K562 (cell line): ENCODE data around the gene UFC1. TPM values are rescaled to one million over a fixed set of nuclear protein-coding genes. Genes with fewer than 3 reads are reported as not detected.

Experiments
- ATAC-seq: fragments of 200-7000 bp; cut with Tn5 transposase; 3 replicates; pipeline ENCODE4 v1.9.1; 2020; ENCODE audit warnings: moderate library complexity
- BruUV-seq: library from RNA; stranded (reverse); fragments of 400-500 nt; replicated peaks from 2 replicates; lab custom pipeline; 2021; lab: Mats Ljungman, UMichigan
- CTCF ChIA-PET: fragments of 300-600 bp; formaldehyde crosslinking; extraction: SDS; loops from one replicate; lab custom pipeline; 2021; ENCODE audit warnings: low intra/inter-chr PET ratio; lab: Yijun Ruan, JAX
- POLR2A ChIA-PET: fragments of 300-600, 350-650 bp; sonication (Branson Sonifier 250); formaldehyde crosslinking; extraction: SDS; loops from one replicate; lab custom pipeline; 2021; ENCODE audit warnings: antibody characterized with exemption, inconsistent platforms; lab: Yijun Ruan, JAX
- DNase-seq, 4 experiments: peaks; one replicate each; pipeline versions ENCODE4 v3.0.0 to v3.0.0-alpha.2; 2011 to 2018; ENCODE audit warnings: low spot score in 3 of 4, mixed read lengths in 3 of 4; ENCODE audit errors: extremely low read depth in 1 of 4
- FAIRE-seq: peaks from 2 replicates; lab custom pipeline; 2011; peaks lifted over from hg19 to GRCh38; lab: Jason Lieb, UNC
- H2AFZ ChIP-seq: 2 replicates; pipeline ENCODE4 v1.6.0; 2011; ENCODE audit warnings: low read depth, low read length, control low read depth, inconsistent platforms
- H3K27ac ChIP-seq: fragments of 200-600 bp; 3 replicates; pipeline ENCODE4 v1.8.0; 2011; ENCODE audit warnings: low read depth, mild to moderate bottlenecking, control low read depth, inconsistent platforms, low read length, moderate library complexity, mixed read lengths; ENCODE audit errors: extremely low read depth
- H3K27me3 ChIP-seq, 2 experiments: fragments of 300-600 bp in 1 of 2; 2 replicates in 1 of 2; 3 replicates in 1 of 2; pipeline versions ENCODE4 v1.6.0 to v1.8.0; 2011; ENCODE audit warnings: inconsistent platforms in 2 of 2, low read length in 2 of 2, mild to moderate bottlenecking in 1 of 2, mixed read lengths in 1 of 2, moderate library complexity in 1 of 2; ENCODE audit not compliant: control insufficient read depth in 2 of 2, insufficient read depth in 2 of 2
- H3K36me3 ChIP-seq: fragments of 300-600 bp; 3 replicates; pipeline ENCODE4 v1.8.0; 2011; ENCODE audit warnings: mild to moderate bottlenecking, low read length, inconsistent platforms; ENCODE audit not compliant: control insufficient read depth, insufficient read depth
- H3K4me1 ChIP-seq, 2 experiments: fragments of 200-600 bp in 1 of 2; replicated peaks in 1 of 2; 2 replicates in 1 of 2; 3 replicates in 1 of 2; pipeline versions ENCODE4 v1.5.1 to v1.8.0; 2011; ENCODE audit warnings: inconsistent platforms in 2 of 2, low read length in 2 of 2, mild to moderate bottlenecking in 1 of 2, mixed read lengths in 1 of 2, moderate library complexity in 1 of 2; ENCODE audit not compliant: control insufficient read depth in 2 of 2, insufficient read depth in 2 of 2
- H3K4me2 ChIP-seq: 2 replicates; pipeline ENCODE4 v1.6.1; 2011; ENCODE audit warnings: low read length, control low read depth, inconsistent platforms, mixed read lengths; ENCODE audit not compliant: insufficient read depth
- H3K4me3 ChIP-seq: fragments of 200-600 bp; sonication (generic), shearing (Covaris generic); 2 replicates; pipeline ENCODE4 v1.5.1; 2016; ENCODE audit warnings: control low read depth, inconsistent platforms
- H3K79me2 ChIP-seq: fragments of 200-600 bp; 3 replicates; pipeline ENCODE4 v1.8.0; 2011; ENCODE audit warnings: low read length, inconsistent platforms; ENCODE audit not compliant: control insufficient read depth, insufficient read depth
- H3K9ac ChIP-seq, 2 experiments: 2 replicates each; pipeline versions ENCODE4 v1.6.0 to v1.6.1; 2011; ENCODE audit warnings: low read depth in 2 of 2, low read length in 2 of 2, control low read depth in 1 of 2, inconsistent platforms in 1 of 2, mild to moderate bottlenecking in 1 of 2, mixed read lengths in 1 of 2; ENCODE audit not compliant: insufficient read depth in 1 of 2
- H3K9me1 ChIP-seq: one replicate; pipeline ENCODE4 v1.6.0; 2011; ENCODE audit warnings: inconsistent platforms, mild to moderate bottlenecking, low read length, moderate library complexity; ENCODE audit not compliant: control insufficient read depth, insufficient read depth
- H3K9me3 ChIP-seq: replicated peaks from 2 replicates; pipeline ENCODE4 v1.5.1; 2011; ENCODE audit warnings: low read depth, low read length, inconsistent platforms; ENCODE audit not compliant: control insufficient read depth, insufficient read depth
- H4K20me1 ChIP-seq: replicated peaks from 2 replicates; pipeline ENCODE4 v1.6.1; 2011; ENCODE audit warnings: low read length, inconsistent platforms, mixed read lengths; ENCODE audit not compliant: control insufficient read depth, insufficient read depth
- CAMTA2 ChIP-seq: fragments of 250-450 bp; sonication (Bioruptor Pico); conservative IDR thresholded peaks from 2 replicates; pipeline ENCODE4 v1.5.1; 2022
- CBFB ChIP-seq: sonication (generic); formaldehyde crosslinking; IDR thresholded peaks from 2 replicates; pipeline ENCODE4 v1.4.0; 2020; ENCODE audit warnings: mild to moderate bottlenecking, missing genetic modification reagents
- CREBBP ChIP-seq: IDR thresholded peaks from one replicate; pipeline ENCODE4 v1.6.1; 2012; ENCODE audit warnings: low read depth, mild to moderate bottlenecking, control low read depth, inconsistent platforms, low read length
- FOXJ2 ChIP-seq: fragments of 200-800 bp; sonication (Bioruptor generic); IDR thresholded peaks from 2 replicates; pipeline ENCODE4 v1.6.1; 2016; ENCODE audit warnings: missing genetic modification characterization, missing compliant biosample characterization
- HMG20B ChIP-seq: fragments of 250-450 bp; sonication (Bioruptor Pico); IDR thresholded peaks from 2 replicates; pipeline ENCODE4 v1.5.0; 2021; ENCODE audit warnings: mild to moderate bottlenecking
- ILK ChIP-seq: fragments of 450-650 bp; IDR thresholded peaks from 2 replicates; pipeline ENCODE4 v1.6.1; 2016; ENCODE audit warnings: missing genetic modification characterization, low read depth, mild to moderate bottlenecking, missing compliant biosample characterization, moderate library complexity, borderline replicate concordance
- LCOR ChIP-seq: sonication (generic); formaldehyde crosslinking; IDR thresholded peaks from 2 replicates; pipeline ENCODE4 v1.8.0; 2022; ENCODE audit warnings: mild to moderate bottlenecking, missing genetic modification reagents
- PYGO2 ChIP-seq: fragments of 450-650 bp; IDR thresholded peaks from 2 replicates; pipeline ENCODE4 v1.6.1; 2016; ENCODE audit warnings: mild to moderate bottlenecking, missing genetic modification characterization, moderate library complexity, missing compliant biosample characterization
- SREBF1 ChIP-seq: fragments of 150-350 bp; IDR thresholded peaks from 2 replicates; pipeline ENCODE4 v1.6.1; 2014; ENCODE audit warnings: antibody characterized with exemption, low read depth, low read length, borderline replicate concordance
- TGIF2 ChIP-seq: sonication (generic); formaldehyde crosslinking; IDR thresholded peaks from 2 replicates; pipeline ENCODE4 v1.8.1; 2022; ENCODE audit warnings: mild to moderate bottlenecking, missing genetic modification reagents, moderate library complexity
- U2AF2 ChIP-seq: fragments of 200-400 bp; formaldehyde crosslinking; optimal IDR thresholded peaks from 2 replicates; pipeline ENCODE3; 2017; ENCODE audit warnings: low read depth, mild to moderate bottlenecking, low read length
- ZNF133 ChIP-seq: fragments of 250-450 bp; sonication (Bioruptor Pico); IDR thresholded peaks from 2 replicates; pipeline ENCODE4 v1.4.0; 2020; ENCODE audit warnings: mild to moderate bottlenecking
- ZNF436 ChIP-seq: fragments of 250-450, 450-650 bp; sonication (Bioruptor Pico); formaldehyde crosslinking; IDR thresholded peaks from 2 replicates; pipeline ENCODE4 v1.7.0; 2020; ENCODE audit warnings: mild to moderate bottlenecking
- ZNF561 ChIP-seq: fragments of 450-650 bp; formaldehyde crosslinking; conservative IDR thresholded peaks from 2 replicates; pipeline ENCODE4 v1.4.0; 2020; ENCODE audit warnings: mild to moderate bottlenecking, moderate library complexity
- ZZZ3 ChIP-seq: fragments of 450-650 bp; IDR thresholded peaks from 2 replicates; pipeline ENCODE4 v1.6.1; 2016; ENCODE audit warnings: antibody characterized with exemption, mild to moderate bottlenecking, moderate library complexity
- WGBS: fragments of 100-300 bp; shearing (Covaris generic); methylation state at CpG from one replicate; pipeline ENCODE4 v1.1.6; 2016; ENCODE audit warnings: low coverage, mixed read lengths; ENCODE audit not compliant: insufficient coverage; ENCODE audit errors: missing lambda C conversion rate; 5-methylcytosine and 5-hydroxymethylcytosine counted together
- in situ Hi-C: fragments of 300-500 bp; cut with MboI; formaldehyde crosslinking; loops from 4 replicates; pipeline ENCODE4 v1.15.0; 2018; ENCODE audit warnings: inconsistent platforms, mixed read lengths
- intact Hi-C: fragments of 100-400 bp; cut with micrococcal nuclease; formaldehyde crosslinking; loops from 2 replicates; pipeline ENCODE4 v1.14.2; 2022
- polyA plus RNA-seq, 8 experiments: library from polyadenylated mRNA; depleted of rRNA in 4 of 8; stranded (reverse) in 5 of 8; unstranded in 3 of 8; fragments of >200 nt; fragmentation: Nextera tagmentation in 2 of 8; fragmentation: Illumina TruSeq in 1 of 8; extraction: Ambion mirVana in 2 of 8; extraction: Trizol in 1 of 8; gene quantifications; 2 replicates each; pipeline versions ENCODE4 v1.2.1 to v1.2.3, GENCODE V29; 2011 to 2014; ENCODE audit warnings: inconsistent platforms in 1 of 8, missing spikeins in 1 of 8
- total RNA-seq, 7 experiments: library from RNA; depleted of rRNA in 6 of 7; stranded (reverse); fragments of >200 nt in 6 of 7; fragmentation: Illumina TruSeq in 2 of 7; extraction: Trizol in 2 of 7; gene quantifications; 2 replicates each; pipeline versions ENCODE4 v1.2.1 to v1.2.3, GENCODE V29; 2011 to 2021; ENCODE audit warnings: low replicate concordance in 1 of 7
- TF ChIP-seq, protein P1 (sequence below), 2 experiments: fragments of 450-650 bp; IDR thresholded peaks; 2 replicates each; pipeline ENCODE4 v1.6.1; 2016
- TF ChIP-seq, protein P2 (sequence below): fragments of 250-450 bp; sonication (Bioruptor Pico); IDR thresholded peaks from 2 replicates; pipeline ENCODE4 v1.5.0; 2020; ENCODE audit warnings: mild to moderate bottlenecking
- TF ChIP-seq, protein P3 (sequence below): fragments of 450-650 bp; conservative IDR thresholded peaks from 2 replicates; pipeline ENCODE4 v1.6.1; 2016; ENCODE audit warnings: missing genetic modification characterization, low read depth, mild to moderate bottlenecking, control low read depth, missing compliant biosample characterization

UFC1 gene
- total and polyA plus RNA-seq, 9 of the 15 experiments (the other 6 are each of a cell fraction or from before 2014, with no cell fraction given), result 92.8 to 220 (median 161) TPM

DNA sequence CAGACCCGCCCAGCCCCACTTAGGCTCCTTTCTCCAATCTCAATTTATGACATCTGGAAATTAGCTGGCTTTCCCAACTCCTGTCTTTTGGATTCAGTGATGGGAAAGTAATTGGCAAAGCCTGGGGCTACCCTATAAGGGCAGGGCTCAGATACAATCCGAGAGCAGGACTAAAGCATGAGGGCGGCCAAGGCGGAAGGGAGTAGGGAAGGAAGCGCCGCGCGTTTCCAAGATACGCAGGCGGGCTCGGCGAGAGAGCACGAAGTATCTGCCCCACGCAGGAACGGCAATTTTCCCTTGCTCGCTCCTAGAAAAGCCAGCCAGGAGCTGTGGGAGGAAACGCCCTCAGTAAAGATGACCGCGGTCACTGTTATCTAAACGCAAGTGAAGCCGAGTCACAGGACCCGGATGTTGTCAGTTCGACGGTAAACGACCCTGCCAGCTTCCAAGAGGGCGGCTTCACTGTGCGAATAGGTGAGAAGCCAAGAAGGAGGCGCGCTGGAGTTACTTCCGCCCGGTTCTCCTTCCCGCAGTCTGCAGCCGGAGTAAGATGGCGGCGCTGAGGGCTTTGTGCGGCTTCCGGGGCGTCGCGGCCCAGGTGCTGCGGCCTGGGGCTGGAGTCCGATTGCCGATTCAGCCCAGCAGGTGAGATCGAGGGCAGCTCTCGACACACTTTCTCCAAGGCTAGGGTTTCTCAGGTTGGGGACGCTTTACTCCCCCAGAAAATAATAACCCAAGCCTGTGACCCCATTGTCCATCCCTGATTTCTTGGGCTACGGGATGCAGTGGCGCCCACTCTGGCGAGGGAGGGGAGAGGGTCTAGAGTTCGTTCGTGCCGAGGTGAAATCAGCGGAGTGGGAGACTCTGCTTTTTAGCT is 48.3 kb downstream of the UFC1 start, which contains the start of gene NDUFS2:
NDUFS2 (plus strand) TSS at position 532 of the 877 bp plus-strand sequence; CDS start at position 551, 19 bp downstream.
- peak; percentile 85 to 99 (median 88) for DNase-seq
- peak within 1 kb of the TSS; percentile 97 for H2AFZ ChIP-seq
- intact Hi-C loops (loop anchor here (5.0 kb wide), 1 partner anchor 105 kb away; the partner anchor contains the start of gene MPZ), in situ Hi-C loops (no loop called here)
- no peaks in the 10 kb centered on the region for H3K27me3 ChIP-seq
- WGBS, result 2% methylated on average over 53 of the region's 53 CpGs
- no peaks in the 10 kb centered on the region for H3K9me3 ChIP-seq
- H3K9ac ChIP-seq, result peak within 1 kb of the TSS; percentile 83 to 92
- POLR2A ChIA-PET, result interaction anchor here (0.6 to 1.9 kb wide), 18 partner anchors 9 to 1290 kb away, joined by 3 to 9 read pairs (median 3); partner anchors contain the start of genes B4GALT3, NIT1, PFDN2 and TOMM40L
- no TSS peak for BruUV-seq
- peak; percentile 99 for FAIRE-seq
- H3K79me2 ChIP-seq, result peaks cover 27% of the 10 kb centered on the region
- H3K27ac ChIP-seq, result peak within 1 kb of the TSS; percentile 99
- H3K4me2 ChIP-seq, result peak within 1 kb of the TSS; percentile 97
- H4K20me1 ChIP-seq, result no peaks in the 10 kb centered on the region
- CTCF ChIA-PET, result no interaction called here
- H3K4me1 ChIP-seq, result peaks cover 49 to 63% of the 10 kb centered on the region in 2 experiments
- peaks cover 36% of the 10 kb centered on the region for H3K36me3 ChIP-seq
- peak within 1 kb of the TSS; percentile 71 for H3K4me3 ChIP-seq
- H3K9me1 ChIP-seq, result no peaks in the 10 kb centered on the region
- ATAC-seq, result peak; percentile 93
- no peak for TF ChIP-seq HMG20B (CRISPR knock-in tag)
- peak; percentile 50; the same call in 1 of the 2 replicates for TF ChIP-seq FOXJ2
- TF ChIP-seq CREBBP, result no peak
- TF ChIP-seq, protein P1, sequence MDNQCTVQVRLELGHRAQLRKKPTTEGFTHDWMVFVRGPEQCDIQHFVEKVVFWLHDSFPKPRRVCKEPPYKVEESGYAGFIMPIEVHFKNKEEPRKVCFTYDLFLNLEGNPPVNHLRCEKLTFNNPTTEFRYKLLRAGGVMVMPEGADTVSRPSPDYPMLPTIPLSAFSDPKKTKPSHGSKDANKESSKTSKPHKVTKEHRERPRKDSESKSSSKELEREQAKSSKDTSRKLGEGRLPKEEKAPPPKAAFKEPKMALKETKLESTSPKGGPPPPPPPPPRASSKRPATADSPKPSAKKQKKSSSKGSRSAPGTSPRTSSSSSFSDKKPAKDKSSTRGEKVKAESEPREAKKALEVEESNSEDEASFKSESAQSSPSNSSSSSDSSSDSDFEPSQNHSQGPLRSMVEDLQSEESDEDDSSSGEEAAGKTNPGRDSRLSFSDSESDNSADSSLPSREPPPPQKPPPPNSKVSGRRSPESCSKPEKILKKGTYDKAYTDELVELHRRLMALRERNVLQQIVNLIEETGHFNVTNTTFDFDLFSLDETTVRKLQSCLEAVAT (IDR thresholded peaks at IDR 0.05), result peak in 1 of 2 experiments; percentile 78; a peak in 2 of 4 replicates
- TF ChIP-seq ZNF133, result no peak
- no peak for TF ChIP-seq TGIF2 (CRISPR knock-in tag)
- no peak for TF ChIP-seq ZNF436 (CRISPR knock-in tag)
- 0 out of 2 replicates have a peak, but pooled peaks have one; percentile 22 for TF ChIP-seq ZNF561
- no peak for TF ChIP-seq CBFB (CRISPR knock-in tag)
- TF ChIP-seq, protein P2, sequence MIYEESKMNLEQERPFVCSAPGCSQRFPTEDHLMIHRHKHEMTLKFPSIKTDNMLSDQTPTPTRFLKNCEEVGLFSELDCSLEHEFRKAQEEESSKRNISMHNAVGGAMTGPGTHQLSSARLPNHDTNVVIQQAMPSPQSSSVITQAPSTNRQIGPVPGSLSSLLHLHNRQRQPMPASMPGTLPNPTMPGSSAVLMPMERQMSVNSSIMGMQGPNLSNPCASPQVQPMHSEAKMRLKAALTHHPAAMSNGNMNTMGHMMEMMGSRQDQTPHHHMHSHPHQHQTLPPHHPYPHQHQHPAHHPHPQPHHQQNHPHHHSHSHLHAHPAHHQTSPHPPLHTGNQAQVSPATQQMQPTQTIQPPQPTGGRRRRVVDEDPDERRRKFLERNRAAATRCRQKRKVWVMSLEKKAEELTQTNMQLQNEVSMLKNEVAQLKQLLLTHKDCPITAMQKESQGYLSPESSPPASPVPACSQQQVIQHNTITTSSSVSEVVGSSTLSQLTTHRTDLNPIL, result no peak
- TF ChIP-seq ILK, result no peak
- TF ChIP-seq U2AF2, result no peak
- no peak for TF ChIP-seq SREBF1
- no peak for TF ChIP-seq ZZZ3
- TF ChIP-seq, protein P3, sequence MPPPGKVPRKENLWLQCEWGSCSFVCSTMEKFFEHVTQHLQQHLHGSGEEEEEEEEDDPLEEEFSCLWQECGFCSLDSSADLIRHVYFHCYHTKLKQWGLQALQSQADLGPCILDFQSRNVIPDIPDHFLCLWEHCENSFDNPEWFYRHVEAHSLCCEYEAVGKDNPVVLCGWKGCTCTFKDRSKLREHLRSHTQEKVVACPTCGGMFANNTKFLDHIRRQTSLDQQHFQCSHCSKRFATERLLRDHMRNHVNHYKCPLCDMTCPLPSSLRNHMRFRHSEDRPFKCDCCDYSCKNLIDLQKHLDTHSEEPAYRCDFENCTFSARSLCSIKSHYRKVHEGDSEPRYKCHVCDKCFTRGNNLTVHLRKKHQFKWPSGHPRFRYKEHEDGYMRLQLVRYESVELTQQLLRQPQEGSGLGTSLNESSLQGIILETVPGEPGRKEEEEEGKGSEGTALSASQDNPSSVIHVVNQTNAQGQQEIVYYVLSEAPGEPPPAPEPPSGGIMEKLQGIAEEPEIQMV (tag), result no peak
- no peak for TF ChIP-seq PYGO2
- peak; percentile 85 for TF ChIP-seq LCOR (CRISPR knock-in tag)
- no peak for TF ChIP-seq CAMTA2 (CRISPR knock-in tag)
